Urinary bladder (tissue), 4 donors: ENCODE measurements around the gene DRC7. TPM values are rescaled to one million over a fixed set of nuclear protein-coding genes. Genes with fewer than 3 reads are reported as not detected.
"Not testable (repeated sequence)": the region's sequence is repeated elsewhere in the genome, so short reads cannot be mapped to it uniquely, and the experiment has no call there.

Experiments
- DNase-seq: peaks from one replicate; pipeline ENCODE4 v3.0.0-alpha.2; 2015; ENCODE audit errors: extremely low spot score
- H3K27ac ChIP-seq: one replicate; pipeline ENCODE4 v1.5.1; 2013; ENCODE audit warnings: low read depth, mild to moderate bottlenecking, moderate library complexity
- H3K36me3 ChIP-seq: one replicate; pipeline ENCODE4 v1.6.1; 2013; ENCODE audit warnings: mild to moderate bottlenecking, moderate library complexity; ENCODE audit not compliant: insufficient read depth
- H3K4me1 ChIP-seq: one replicate; pipeline ENCODE4 v1.6.1; 2013; ENCODE audit warnings: mild to moderate bottlenecking, moderate library complexity; ENCODE audit not compliant: insufficient read depth
- H3K4me3 ChIP-seq: one replicate; pipeline ENCODE4 v1.5.1; 2013; ENCODE audit warnings: low read depth, low read length
- WGBS: extraction: QIAGEN DNeasy Blood & Tissue Kit; methylation state at CpG from one replicate; pipeline ENCODE4 v1.1.7; 2013; 5-methylcytosine and 5-hydroxymethylcytosine counted together
- polyA plus RNA-seq: library from polyadenylated mRNA; stranded (reverse); fragments of 200-250 nt; gene quantifications from one replicate; pipeline ENCODE4 v1.2.3, GENCODE V29; 2013
- total RNA-seq: library from RNA; depleted of rRNA; stranded (reverse); fragments of >200 nt; gene quantifications from one replicate; pipeline ENCODE4 v1.2.3, GENCODE V29; 2014
- donor health status: healthy with polysubstance abuse.
- donor health status: healthy.

DRC7 gene
- total and polyA plus RNA-seq, 2 donors = not detected

GRCh38 chr16:57740423-57741071 lies 45.9 kb downstream of the DRC7 start:
- H3K4me1 ChIP-seq = no peaks in the 10 kb centered on the region
- H3K4me3 ChIP-seq = no peak overlapping the region
- H3K36me3 ChIP-seq = no peaks in the 10 kb centered on the region
- H3K27ac ChIP-seq = no peak overlapping the region
- 93% methylated on average over 24 of the region's 24 CpGs for WGBS
- DNase-seq = no peak

- H3K27ac ChIP-seq = no peak overlapping the region
- no peaks in the 10 kb centered on the region for H3K36me3 ChIP-seq
- no peak for DNase-seq
- no peak overlapping the region for H3K4me3 ChIP-seq
- WGBS = 82% methylated on average over 16 of the region's 16 CpGs
- H3K4me1 ChIP-seq = no peaks in the 10 kb centered on the region
These were observed 47.1 kb downstream of the DRC7 start for GRCh38 chr16:57741660-57742191.

GRCh38 chr16:57742543-57742942 lies 47.9 kb downstream of the DRC7 start:
- Histone ChIP-seq H3K27ac (no peak overlapping the region), H3K4me3 (no peak overlapping the region), H3K36me3 (no peaks in the 10 kb centered on the region), H3K4me1 (no peaks in the 10 kb centered on the region)
- WGBS = 84% methylated on average over 4 of the region's 4 CpGs
- no peak for DNase-seq

GRCh38 chr16:57743458-57743857 lies 48.9 kb downstream of the DRC7 start:
- H3K27ac ChIP-seq = no peak overlapping the region
- no peak for DNase-seq
- no peaks in the 10 kb centered on the region for H3K36me3 ChIP-seq
- H3K4me1 ChIP-seq = no peaks in the 10 kb centered on the region
- WGBS = 82% methylated on average over 10 of the region's 10 CpGs
- no peak overlapping the region for H3K4me3 ChIP-seq

GRCh38 chr16:57743886-57744641 lies 49.5 kb downstream of the DRC7 start:
- no peak for DNase-seq
- Histone ChIP-seq H3K27ac (no peak overlapping the region), H3K4me3 (no peak overlapping the region), H3K4me1 (no peaks in the 10 kb centered on the region), H3K36me3 (no peaks in the 10 kb centered on the region)
- WGBS = 88% methylated on average over 23 of the region's 23 CpGs

GRCh38 chr16:57744642-57744903 lies 50.0 kb downstream of the DRC7 start:
- H3K36me3 ChIP-seq = no peaks in the 10 kb centered on the region
- 90% methylated on average over 7 of the region's 7 CpGs for WGBS
- no peak for DNase-seq

GRCh38 chr16:57745768-57746167 lies 51.2 kb downstream of the DRC7 start:
- WGBS = 95% methylated on average over 3 of the region's 3 CpGs
- Histone ChIP-seq H3K36me3 (no peaks in the 10 kb centered on the region), H3K4me3 (no peak overlapping the region), H3K27ac (no peak overlapping the region), H3K4me1 (no peaks in the 10 kb centered on the region)
- no peak for DNase-seq

More at GRCh38 chr16:57744642-57744903, 50.0 kb downstream of the DRC7 start:
- no peak overlapping the region for H3K27ac ChIP-seq
- H3K4me1 ChIP-seq = no peaks in the 10 kb centered on the region
- no peak overlapping the region for H3K4me3 ChIP-seq

- H3K27ac ChIP-seq, DNase-seq, H3K36me3 ChIP-seq, H3K4me3 ChIP-seq, H3K4me1 ChIP-seq: not testable (repeated sequence)
- WGBS = 93% methylated on average over 7 of the region's 7 CpGs
These were observed 51.7 kb downstream of the DRC7 start for GRCh38 chr16:57746316-57746715.

- Histone ChIP-seq H3K4me3 (no peak overlapping the region), H3K4me1 (no peaks in the 10 kb centered on the region), H3K36me3 (no peaks in the 10 kb centered on the region), H3K27ac (no peak overlapping the region)
- WGBS = 90% methylated on average over 7 of the region's 7 CpGs
- no peak for DNase-seq
These were observed 52.5 kb downstream of the DRC7 start for GRCh38 chr16:57747091-57747490.

- WGBS = 91% methylated on average over 12 of the region's 12 CpGs
- no peak for DNase-seq
- H3K27ac ChIP-seq = no peak overlapping the region
- no peak overlapping the region for H3K4me3 ChIP-seq
- H3K4me1 ChIP-seq = no peaks in the 10 kb centered on the region
- H3K36me3 ChIP-seq = no peaks in the 10 kb centered on the region
These were observed 52.9 kb downstream of the DRC7 start for GRCh38 chr16:57747496-57747895.

- no peak for DNase-seq
- WGBS = 91% methylated on average over 6 of the region's 6 CpGs
- Histone ChIP-seq H3K27ac (no peak overlapping the region), H3K4me1 (no peaks in the 10 kb centered on the region), H3K4me3 (no peak overlapping the region), H3K36me3 (no peaks in the 10 kb centered on the region)
These were observed 53.4 kb downstream of the DRC7 start for GRCh38 chr16:57747996-57748395.

- Histone ChIP-seq H3K4me3 (no peak overlapping the region), H3K4me1 (no peaks in the 10 kb centered on the region), H3K36me3 (no peaks in the 10 kb centered on the region), H3K27ac (no peak overlapping the region)
- no peak for DNase-seq
- WGBS = 77% methylated on average over 11 of the region's 11 CpGs
These were observed 54.0 kb downstream of the DRC7 start for GRCh38 chr16:57748596-57748995.

GRCh38 chr16:57749101-57749692 lies 54.6 kb downstream of the DRC7 start:
- no peak for DNase-seq
- Histone ChIP-seq H3K4me3 (no peak overlapping the region), H3K4me1 (no peaks in the 10 kb centered on the region), H3K36me3 (no peaks in the 10 kb centered on the region), H3K27ac (no peak overlapping the region)
- 82% methylated on average over 3 of the region's 3 CpGs for WGBS

- Histone ChIP-seq H3K4me3 (no peak overlapping the region), H3K27ac (no peak overlapping the region), H3K4me1 (no peaks in the 10 kb centered on the region), H3K36me3 (no peaks in the 10 kb centered on the region)
- 89% methylated on average over 5 of the region's 5 CpGs for WGBS
- no peak for DNase-seq
These were observed 55.3 kb downstream of the DRC7 start for GRCh38 chr16:57749856-57750452.
